ENCODE measurements around the gene PITX3. TPM values are rescaled to one million over a fixed set of nuclear protein-coding genes. Genes with fewer than 3 reads are reported as not detected.

Gene PITX3
- total RNA-seq, 1 donor: not detected

- H3K4me3 ChIP-seq (ENCODE audit: low read depth, low read length): no peak overlapping the region
- TF ChIP-seq CTCF (IDR thresholded peaks at IDR 0.05; ENCODE audit: insufficient read depth, low read length): no peak
- DNase-seq (ENCODE audit: low read depth): no peak
These were observed 3.5 kb downstream of the PITX3 start for GRCh38 chr10:102237711-102238252.

GRCh38 chr10:102236006-102236405, 5.3 kb downstream of the PITX3 start:
- no peak for TF ChIP-seq CTCF (IDR thresholded peaks at IDR 0.05; ENCODE audit: insufficient read depth, low read length)
- H3K4me3 ChIP-seq (ENCODE audit: low read depth, low read length): no peak overlapping the region
- DNase-seq (ENCODE audit: low read depth): no peak

GRCh38 chr10:102235598-102235920, 5.8 kb downstream of the PITX3 start:
- no peak for TF ChIP-seq CTCF (IDR thresholded peaks at IDR 0.05; ENCODE audit: insufficient read depth, low read length)
- H3K4me3 ChIP-seq (ENCODE audit: low read depth, low read length): no peak overlapping the region
- no peak for DNase-seq (ENCODE audit: low read depth)

- no peak overlapping the region for H3K4me3 ChIP-seq (ENCODE audit: low read depth, low read length)
- DNase-seq (ENCODE audit: low read depth): no peak
- TF ChIP-seq CTCF (IDR thresholded peaks at IDR 0.05; ENCODE audit: insufficient read depth, low read length): no peak
These were observed 6.3 kb downstream of the PITX3 start for GRCh38 chr10:102234888-102235597.

GRCh38 chr10:102233997-102234396, 7.3 kb downstream of the PITX3 start:
- H3K4me3 ChIP-seq (ENCODE audit: low read depth, low read length): no peak overlapping the region
- DNase-seq (ENCODE audit: low read depth): no peak
- no peak for TF ChIP-seq CTCF (IDR thresholded peaks at IDR 0.05; ENCODE audit: insufficient read depth, low read length)

GRCh38 chr10:102231357-102232318, 9.7 kb downstream of the PITX3 start:
- DNase-seq (ENCODE audit: low read depth): no peak
- TF ChIP-seq CTCF (IDR thresholded peaks at IDR 0.05; ENCODE audit: insufficient read depth, low read length): peak; percentile 69
- H3K4me3 ChIP-seq (ENCODE audit: low read depth, low read length): no peak overlapping the region
